ENCODE measurements around the gene CAPN5.
A peak's percentile ranks its signal among the peaks of the same experiment; 100 is the strongest.
"Not testable (repeated sequence)": the region's sequence is repeated elsewhere in the genome, so short reads cannot be mapped to it uniquely, and the experiment has no call there.

CAPN5 gene

GRCh38 chr11:77044356-77044755, 22.4 kb upstream of the CAPN5 start:
- DNase-seq (ENCODE audit: low read depth) = no peak

GRCh38 chr11:77044886-77045285, 21.9 kb upstream of the CAPN5 start:
- DNase-seq (ENCODE audit: low read depth) = no peak

DNA sequence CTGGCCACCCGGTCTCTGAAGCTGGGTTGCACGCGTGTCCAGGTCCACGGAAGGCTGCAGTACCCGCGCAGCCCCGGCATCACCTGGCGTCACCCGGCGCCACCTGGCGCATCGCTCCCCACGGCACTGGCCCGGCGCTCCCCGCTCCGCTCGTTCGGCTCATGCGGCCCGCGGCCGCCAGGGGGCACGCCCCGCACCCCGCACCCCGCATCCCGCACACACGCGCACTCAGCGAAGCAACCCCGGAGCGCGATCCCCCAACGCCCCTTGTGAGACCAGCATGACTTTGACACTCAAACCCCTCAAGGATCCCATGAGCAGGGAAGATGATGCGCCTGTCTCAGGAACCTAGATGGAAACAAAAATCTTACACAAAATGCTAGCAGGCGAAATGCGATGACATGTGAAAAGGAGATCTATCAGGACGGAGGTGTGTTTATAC, 20.7 kb upstream of the CAPN5 start:
- DNase-seq (ENCODE audit: low read depth) = no peak

DNA sequence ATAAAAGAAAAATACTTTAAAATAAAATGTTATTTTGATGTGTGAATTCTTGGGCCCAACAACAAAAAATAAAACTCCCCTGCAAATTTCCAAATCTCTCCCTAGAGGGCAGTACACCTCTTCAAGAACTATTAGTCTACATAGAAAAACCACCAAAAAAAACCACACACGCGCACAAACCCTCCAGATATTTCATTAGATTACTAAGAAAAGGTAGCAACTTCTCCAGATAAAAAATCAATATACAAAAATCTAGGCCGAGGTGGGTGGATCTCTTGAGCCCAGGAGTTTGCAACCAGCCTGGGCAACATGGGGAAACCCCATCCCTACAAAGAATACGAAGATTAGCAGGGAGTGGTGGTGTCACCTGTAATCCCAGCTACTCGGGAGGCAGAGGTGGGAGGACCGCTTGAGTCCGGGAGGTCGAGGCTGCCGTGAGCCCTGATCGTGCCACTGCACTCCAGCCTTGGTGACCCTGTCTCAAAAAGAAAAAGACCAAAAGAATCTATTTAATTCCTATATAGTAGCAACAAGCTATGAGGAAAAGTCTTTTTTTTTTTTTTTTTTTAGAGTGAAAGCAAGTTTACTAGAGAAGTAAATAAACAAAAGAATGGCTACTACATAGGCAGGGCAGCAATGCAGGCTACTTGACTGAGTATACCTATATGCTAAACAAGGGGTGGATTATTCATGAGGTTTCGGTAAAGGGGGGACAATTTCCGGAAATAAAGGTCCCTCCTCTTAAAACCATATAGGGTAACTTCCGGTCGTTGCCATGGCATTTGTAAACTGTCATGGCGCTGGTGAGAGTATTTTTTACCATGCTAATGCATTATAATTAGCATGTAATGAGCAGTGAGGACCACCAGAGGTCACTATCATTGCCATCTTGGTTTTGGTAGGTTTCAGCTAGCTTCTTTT, 19.5 kb upstream of the CAPN5 start:
- DNase-seq (ENCODE audit: low read depth) = peak; percentile 76

DNA sequence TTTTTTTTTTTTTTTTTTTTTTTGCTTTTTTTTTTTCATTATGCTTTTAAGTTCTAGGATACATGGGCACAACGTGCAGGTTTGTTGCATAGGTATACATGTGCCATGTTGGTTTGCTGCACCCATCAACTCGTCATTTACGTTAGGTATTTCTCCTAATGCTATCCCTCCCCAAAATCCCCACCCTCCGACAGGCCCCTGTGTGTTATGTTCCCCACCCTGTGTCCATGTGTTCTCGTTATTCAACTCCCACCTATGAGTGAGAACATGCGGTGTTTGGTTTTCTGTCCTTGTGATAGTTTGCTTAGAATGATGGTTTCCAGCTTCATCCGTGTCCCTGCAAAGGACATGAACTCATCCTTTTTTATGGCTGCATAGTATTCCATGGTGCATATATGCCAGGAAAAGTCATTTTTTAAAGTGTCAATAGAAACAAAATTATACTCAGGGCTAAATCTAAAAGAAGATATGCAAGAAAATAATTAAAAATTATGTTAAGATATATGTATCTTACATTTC, 18.8 kb upstream of the CAPN5 start:
- DNase-seq (ENCODE audit: low read depth) = not testable (repeated sequence)

DNA sequence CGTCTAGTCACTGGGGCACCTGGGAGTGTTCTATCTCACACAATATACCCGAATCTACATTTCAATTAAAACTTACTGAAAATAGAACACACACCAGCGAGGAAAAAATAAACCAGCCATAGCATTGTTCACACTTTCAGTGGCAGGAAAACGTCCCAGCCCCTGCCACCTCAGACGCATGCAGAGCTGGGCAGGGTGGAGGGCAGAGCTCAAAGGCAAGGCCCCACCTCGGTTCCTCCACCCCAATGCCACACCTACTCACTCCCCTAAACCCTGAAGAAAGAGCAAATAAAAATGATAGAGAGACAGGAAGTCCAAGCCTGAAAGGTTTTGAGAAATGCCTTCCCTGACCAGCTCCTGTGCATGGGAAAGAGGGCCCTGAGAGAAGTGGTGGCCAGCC, 17.7 kb upstream of the CAPN5 start:
- DNase-seq (ENCODE audit: low read depth) = no peak

DNA sequence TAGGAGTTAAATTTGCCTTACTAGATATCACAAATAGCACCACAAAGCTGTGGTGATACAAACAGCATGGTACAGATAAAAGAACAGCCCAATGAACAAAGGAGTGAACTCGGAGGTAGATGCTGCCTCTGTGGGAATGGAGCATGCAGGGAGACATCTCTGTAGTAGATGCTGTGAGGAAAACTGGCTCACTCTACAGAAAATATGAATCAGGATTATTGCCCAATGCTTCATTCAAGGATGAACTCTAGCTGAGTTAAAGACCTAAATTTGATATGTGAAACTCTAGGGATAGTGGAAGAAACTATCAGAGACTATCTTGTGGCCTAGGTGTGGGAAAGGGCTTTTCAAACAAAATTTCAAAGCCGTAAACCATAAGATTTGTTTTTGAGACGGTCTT, 15.3 kb upstream of the CAPN5 start:
- no peak for DNase-seq (ENCODE audit: low read depth)

DNA sequence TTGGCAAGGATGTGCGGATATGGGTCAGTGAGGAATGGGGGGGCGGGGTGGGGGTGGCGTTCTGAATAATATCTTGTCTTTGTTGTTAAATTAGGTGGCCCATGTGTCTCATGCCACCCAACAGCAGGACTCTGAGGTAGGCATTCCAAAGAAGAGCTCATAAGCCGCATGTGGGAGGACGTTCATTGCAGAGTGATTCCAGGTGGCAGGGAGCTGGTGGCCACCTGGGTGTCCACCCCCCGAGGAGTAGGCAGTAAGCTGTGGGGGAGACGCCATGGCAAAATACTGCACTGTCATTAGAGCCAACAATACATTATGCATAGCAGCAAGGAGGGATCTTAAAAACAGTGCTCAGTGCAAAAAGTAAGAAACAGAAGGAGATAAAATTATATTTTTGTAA, 14.3 kb upstream of the CAPN5 start:
- no peak for DNase-seq (ENCODE audit: low read depth)

DNA sequence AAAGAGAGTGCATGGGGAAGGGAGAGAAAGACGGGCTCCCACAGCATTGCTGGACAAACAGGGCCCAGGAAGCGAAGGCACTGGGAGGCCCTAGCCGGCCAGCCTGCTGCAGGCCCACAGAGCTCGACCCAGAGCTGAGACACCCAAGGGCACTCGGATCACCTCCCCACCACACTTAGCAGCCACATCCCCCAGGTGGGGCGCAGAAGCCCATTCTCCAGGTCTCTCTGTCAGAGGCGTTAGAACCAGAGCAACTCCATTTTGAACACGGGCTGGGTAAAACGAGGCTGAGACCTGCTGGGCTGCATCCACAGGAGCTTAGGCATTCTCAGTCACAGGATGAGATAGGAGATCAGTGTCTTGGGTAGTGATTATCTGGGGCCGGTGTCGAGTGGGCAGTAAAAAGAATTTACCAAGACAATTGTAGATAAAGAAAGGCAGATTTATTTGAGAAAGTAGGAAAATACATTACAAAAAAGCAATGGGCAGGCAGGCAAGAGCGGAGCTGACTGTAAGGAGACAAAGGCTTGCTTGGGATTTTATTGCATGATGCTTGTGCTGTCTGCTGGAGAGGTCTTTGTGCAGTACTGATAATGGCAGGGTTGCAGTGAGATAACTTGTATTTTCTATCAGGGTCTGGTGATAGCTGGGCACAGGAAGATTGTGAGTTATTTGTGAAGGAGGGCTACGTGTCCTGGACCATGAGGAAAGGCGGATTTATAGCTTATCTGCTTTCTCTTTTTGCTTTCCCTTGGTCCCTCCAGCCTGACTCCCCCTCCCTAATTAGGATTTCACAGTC, 13.4 kb upstream of the CAPN5 start:
- DNase-seq (ENCODE audit: low read depth) = no peak

DNA sequence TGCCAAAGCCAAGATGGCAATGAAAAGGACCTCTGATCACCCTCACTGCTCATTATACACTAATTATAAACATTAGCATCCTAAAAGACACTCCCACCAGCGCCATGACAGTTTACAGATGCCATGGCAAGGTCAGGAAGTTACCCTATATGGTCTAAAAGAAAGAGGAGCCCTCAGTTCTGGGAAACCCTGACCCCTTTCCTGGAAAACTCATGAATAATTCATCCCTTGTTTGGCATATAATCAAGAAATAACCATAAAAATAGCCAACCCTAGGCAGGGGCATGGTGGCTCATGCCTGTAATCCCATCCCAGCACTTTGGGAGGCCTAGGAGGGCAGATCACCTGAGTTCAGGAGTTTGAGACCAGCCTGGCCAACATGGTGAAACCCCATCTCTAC, 12.7 kb upstream of the CAPN5 start:
- no peak for DNase-seq (ENCODE audit: low read depth)

GRCh38 chr11:77055101-77055561, 11.6 kb upstream of the CAPN5 start:
- DNase-seq (ENCODE audit: low read depth) = no peak

DNA sequence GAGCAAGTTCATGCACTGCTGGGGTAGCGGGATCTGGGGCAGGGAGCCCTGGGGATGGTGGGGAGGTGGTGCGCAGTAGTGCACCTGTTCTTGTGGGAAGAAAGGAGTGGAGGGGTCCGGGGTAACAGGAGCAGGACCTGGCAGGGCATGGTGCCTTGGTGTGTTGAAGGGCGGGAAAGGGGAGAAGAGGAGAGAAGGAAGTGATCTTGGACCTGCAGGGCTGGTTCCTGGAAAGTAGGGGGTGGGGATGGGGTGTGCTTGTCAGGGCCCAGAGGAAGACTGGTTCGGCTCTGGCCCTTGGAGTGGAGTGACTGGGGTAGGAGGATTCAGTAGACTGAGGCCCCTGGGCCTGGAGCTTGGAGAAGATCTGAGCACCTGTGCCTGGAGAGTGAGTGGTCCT, 10.9 kb upstream of the CAPN5 start:
- DNase-seq (ENCODE audit: low read depth) = no peak

GRCh38 chr11:77056814-77057402, 9.9 kb upstream of the CAPN5 start:
- DNase-seq (ENCODE audit: low read depth) = no peak

- DNase-seq (ENCODE audit: low read depth) = no peak
Observed at GRCh38 chr11:77057938-77058474, 8.8 kb upstream of the CAPN5 start.

DNA sequence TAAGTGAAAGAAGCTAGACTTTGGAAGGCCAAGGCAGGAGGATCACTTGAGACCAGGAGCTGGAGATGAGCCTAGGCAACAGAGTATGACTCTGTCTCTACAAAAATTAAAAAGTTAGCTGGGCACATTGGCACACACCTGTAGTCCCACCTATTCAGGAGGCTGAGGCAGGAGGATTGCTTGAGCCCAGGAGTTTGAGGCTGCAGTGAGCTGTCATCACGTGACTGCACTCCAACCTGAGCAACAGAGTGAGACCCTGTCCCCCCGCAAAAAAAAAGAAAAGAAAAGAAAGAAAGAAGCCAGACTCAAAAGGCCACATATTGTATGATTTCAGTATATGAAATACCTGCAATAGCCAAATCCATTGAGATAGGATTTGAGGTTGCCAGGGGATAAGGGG, 7.9 kb upstream of the CAPN5 start:
- no peak for DNase-seq (ENCODE audit: low read depth)

GRCh38 chr11:77059806-77060205, 7.0 kb upstream of the CAPN5 start:
- DNase-seq (ENCODE audit: low read depth) = no peak

DNA sequence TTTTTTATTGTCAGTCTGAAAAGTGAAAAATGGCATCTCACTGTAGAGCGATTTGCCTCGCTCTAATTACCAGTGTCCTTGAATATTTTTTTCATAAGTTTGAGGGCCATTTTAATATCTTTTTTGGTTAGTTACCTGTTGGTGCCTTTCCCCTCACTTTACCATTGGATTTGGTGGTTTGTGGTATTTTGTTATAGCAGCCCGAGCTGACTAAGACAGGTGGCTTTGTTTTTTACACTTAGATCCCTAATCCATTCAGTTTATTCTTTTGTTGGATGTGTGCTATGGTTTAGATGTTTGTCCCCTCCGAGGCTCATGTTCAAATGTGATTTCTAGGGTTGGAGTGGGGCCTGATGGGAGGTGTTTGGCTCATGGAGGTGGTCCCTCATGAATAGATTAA, 6.5 kb upstream of the CAPN5 start:
- no peak for DNase-seq (ENCODE audit: low read depth)

DNA sequence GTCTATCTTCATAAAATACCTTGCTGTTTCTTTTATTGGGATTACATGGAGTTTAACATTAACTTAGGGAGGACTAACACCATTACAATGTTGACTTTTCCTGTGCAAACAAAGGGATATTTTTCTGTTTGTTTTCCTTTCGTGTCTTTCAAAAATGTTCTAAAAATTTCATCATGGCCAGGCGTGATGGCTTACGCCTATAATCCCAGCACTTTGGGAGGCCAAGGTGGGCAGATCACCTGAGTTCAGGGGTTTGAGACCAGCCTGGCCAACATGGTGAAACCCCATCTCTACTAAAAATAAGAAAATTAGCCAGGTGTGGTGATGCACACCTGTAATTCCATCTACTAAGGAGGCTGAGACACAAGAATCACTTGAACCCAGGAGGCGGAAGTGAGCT, 5.5 kb upstream of the CAPN5 start:
- DNase-seq (ENCODE audit: low read depth) = not testable (repeated sequence)

DNA sequence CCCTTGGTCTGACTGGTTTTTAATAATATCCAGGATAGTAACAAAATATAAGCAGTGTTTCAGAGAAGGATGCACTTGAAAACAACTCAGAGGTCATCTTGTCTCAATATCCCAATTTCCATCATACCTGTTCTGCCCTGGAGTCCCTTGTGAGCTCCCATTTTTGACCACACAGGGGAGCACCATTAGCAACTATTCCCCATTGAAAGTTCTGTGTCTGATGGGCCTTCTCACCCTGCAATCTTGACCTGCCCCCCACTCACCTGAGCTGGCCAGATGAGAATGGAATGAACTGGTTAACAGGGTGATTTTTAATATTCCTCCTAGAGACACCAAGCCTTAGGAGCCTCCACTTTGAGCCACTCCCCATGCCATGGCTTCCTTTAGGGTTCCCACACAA, 3.8 kb upstream of the CAPN5 start:
- no peak for DNase-seq (ENCODE audit: low read depth)

DNA sequence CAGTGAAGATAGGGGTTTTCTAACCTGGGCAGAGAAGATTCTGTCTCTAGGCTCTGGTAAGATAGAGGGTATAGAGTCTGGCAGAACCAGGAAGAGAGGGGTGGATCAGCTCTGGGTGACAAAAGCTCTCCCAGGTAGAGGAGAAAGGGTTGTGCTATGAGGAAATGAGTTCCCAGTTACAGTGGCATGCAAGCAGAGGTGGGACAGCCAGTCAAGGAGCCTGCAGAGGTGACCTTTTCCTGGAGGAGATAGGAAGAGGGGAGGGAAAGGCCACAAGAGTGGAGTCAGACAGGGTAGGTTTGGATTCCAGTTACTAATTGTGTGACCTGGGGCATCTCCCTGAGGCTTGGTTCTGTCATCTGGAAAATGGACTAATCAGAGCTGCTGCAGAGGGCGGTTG, 3.4 kb upstream of the CAPN5 start:
- no peak for DNase-seq (ENCODE audit: low read depth)

- DNase-seq (ENCODE audit: low read depth) = no peak
Observed at GRCh38 chr11:77063861-77064260, 2.9 kb upstream of the CAPN5 start.

- no peak for DNase-seq (ENCODE audit: low read depth)
Observed at GRCh38 chr11:77064648-77065217, 2.0 kb upstream of the CAPN5 start.

Data from GM04503 (cell line).